Measurements from ENCODE around the gene AFMID.

Gene AFMID

DNA sequence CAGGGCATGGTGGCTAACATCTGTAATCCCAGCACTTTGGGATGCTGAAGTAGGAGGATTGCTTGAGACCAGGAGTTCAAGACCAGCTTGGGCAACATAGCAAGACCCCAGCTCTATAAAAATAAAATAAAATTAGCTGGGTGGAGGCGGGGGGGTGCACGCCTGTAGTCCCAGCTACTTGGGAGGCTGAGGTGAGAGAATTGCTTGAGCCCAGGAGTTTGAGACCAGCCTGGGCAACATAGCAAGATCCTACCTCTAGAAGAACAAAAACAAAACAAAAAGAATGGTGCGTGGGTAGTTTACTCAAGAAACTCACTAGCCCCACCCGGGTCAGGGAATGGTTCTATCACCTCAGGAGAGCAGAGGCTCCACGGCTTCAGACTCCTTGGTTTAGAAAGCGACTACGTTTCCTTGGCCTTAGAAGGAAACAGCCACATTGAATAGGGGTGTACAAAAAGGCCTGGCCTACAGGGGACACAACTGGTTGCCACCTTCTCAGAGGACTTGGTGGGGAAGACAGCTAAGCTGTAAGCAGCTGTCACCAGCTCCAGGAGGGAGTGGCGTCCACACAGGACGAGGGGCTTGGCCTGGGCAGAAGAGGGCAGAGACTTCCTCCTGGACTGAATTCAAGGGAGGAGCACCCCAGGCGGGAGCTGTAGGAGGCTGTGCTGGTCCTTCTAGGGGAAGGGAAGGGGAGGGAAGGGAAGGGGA lies 1.0 kb upstream of the AFMID start:
- Histone ChIP-seq H2BK15ac (ENCODE audit: low read length) (no peak overlapping the region), H3K79me1 (ENCODE audit: low read depth, low read length) (peaks cover 15% of the 10 kb centered on the region), H3K23ac (ENCODE audit: low read depth, low read length, poor library complexity) (no peak overlapping the region), H3K27ac (replicated peaks; ENCODE audit: low read length) (no peak overlapping the region), H2BK5ac (ENCODE audit: low read length) (peak overlapping the region; percentile 95), H4K91ac (ENCODE audit: low read depth, low read length, poor library complexity) (no peak overlapping the region), H3K14ac (ENCODE audit: low read length) (no peak overlapping the region), H3K9me3 (replicated peaks in 1 of 2; ENCODE audit: control insufficient read depth in 2 of 2, insufficient read depth in 1 of 2, low read depth in 1 of 2, low read length in 2 of 2) (no peaks in the 10 kb centered on the region), H3K4me1 (ENCODE audit: control insufficient read depth in 2 of 2, insufficient read depth in 1 of 2, low read depth in 1 of 2, low read length in 2 of 2) (peaks cover 18 to 23% of the 10 kb centered on the region in 2 donors), H3K4ac (ENCODE audit: low read length) (no peak overlapping the region), H3K4me3 (ENCODE audit: low read length in 2 of 2) (peak overlapping the region; percentile 89 to 100), H2AFZ (ENCODE audit: low read length) (no peak overlapping the region), H3K4me2 (ENCODE audit: insufficient read depth, low read length, poor library complexity, severe bottlenecking) (peak overlapping the region; percentile 94), H3K18ac (ENCODE audit: low read length) (no peak overlapping the region), H3K9ac (ENCODE audit: low read depth, low read length, poor library complexity) (peak overlapping the region; percentile 81), H3K36me3 (replicated peaks in 1 of 2; ENCODE audit: control insufficient read depth in 2 of 2, insufficient read depth in 2 of 2, low read length in 2 of 2) (peaks cover 25 to 59% of the 10 kb centered on the region in 2 donors), H2BK12ac (ENCODE audit: low read length) (no peak overlapping the region), H2AK5ac (ENCODE audit: low read depth, low read length) (peak overlapping the region; percentile 27), H2BK120ac (ENCODE audit: low read depth, low read length) (no peak overlapping the region), H4K8ac (ENCODE audit: low read depth, low read length) (no peak overlapping the region), H3K27me3 (ENCODE audit: control insufficient read depth in 3 of 3, insufficient read depth in 3 of 3, low read depth in 1 of 3, low read length in 3 of 3) (no peaks in the 10 kb centered on the region)
- DNase-seq (ENCODE audit: low spot score) = no peak
- WGBS, 2 donors (ENCODE audit: extremely low coverage in 2 of 2, insufficient read length in 2 of 2, insufficient replicate concordance in 1 of 2) = no CpG with 5 or more reads among the region's 10 CpGs

GRCh38 chr17:78196716-78197115 lies 9.6 kb downstream of the AFMID start:
- H2BK12ac ChIP-seq (ENCODE audit: low read length) = no peak overlapping the region
- no peak overlapping the region for H4K91ac ChIP-seq (ENCODE audit: low read depth, low read length, poor library complexity)
- no peak overlapping the region for H3K4me2 ChIP-seq (ENCODE audit: insufficient read depth, low read length, poor library complexity, severe bottlenecking)
- no CpG with 5 or more reads among the region's 5 CpGs for WGBS, 2 donors (ENCODE audit: extremely low coverage in 2 of 2, insufficient read length in 2 of 2, insufficient replicate concordance in 1 of 2)
- no peak overlapping the region for H3K23ac ChIP-seq (ENCODE audit: low read depth, low read length, poor library complexity)
- no peak overlapping the region for H3K9ac ChIP-seq (ENCODE audit: low read depth, low read length, poor library complexity)
- H3K4me1 ChIP-seq (ENCODE audit: control insufficient read depth in 2 of 2, insufficient read depth in 1 of 2, low read depth in 1 of 2, low read length in 2 of 2) = no peaks in the 10 kb centered on the region
- H3K27me3 ChIP-seq (ENCODE audit: control insufficient read depth in 3 of 3, insufficient read depth in 3 of 3, low read depth in 1 of 3, low read length in 3 of 3) = no peaks in the 10 kb centered on the region
- H3K79me1 ChIP-seq (ENCODE audit: low read depth, low read length) = peaks cover 2% of the 10 kb centered on the region
- H2BK5ac ChIP-seq (ENCODE audit: low read length) = no peak overlapping the region
- H2BK120ac ChIP-seq (ENCODE audit: low read depth, low read length) = no peak overlapping the region
- no peak overlapping the region for H2AK5ac ChIP-seq (ENCODE audit: low read depth, low read length)
- peaks cover 6 to 72% of the 10 kb centered on the region in 2 donors for H3K36me3 ChIP-seq (replicated peaks in 1 of 2; ENCODE audit: control insufficient read depth in 2 of 2, insufficient read depth in 2 of 2, low read length in 2 of 2)
- no peak overlapping the region for H3K4me3 ChIP-seq (ENCODE audit: low read length in 2 of 2)
- H3K9me3 ChIP-seq (replicated peaks in 1 of 2; ENCODE audit: control insufficient read depth in 2 of 2, insufficient read depth in 1 of 2, low read depth in 1 of 2, low read length in 2 of 2) = no peaks in the 10 kb centered on the region
- H4K8ac ChIP-seq (ENCODE audit: low read depth, low read length) = no peak overlapping the region
- DNase-seq (ENCODE audit: low spot score) = no peak
- no peak overlapping the region for H3K4ac ChIP-seq (ENCODE audit: low read length)
- no peak overlapping the region for H3K18ac ChIP-seq (ENCODE audit: low read length)
- H3K27ac ChIP-seq (replicated peaks; ENCODE audit: low read length) = no peak overlapping the region
- H2AFZ ChIP-seq (ENCODE audit: low read length) = no peak overlapping the region
- H2BK15ac ChIP-seq (ENCODE audit: low read length) = no peak overlapping the region
- H3K14ac ChIP-seq (ENCODE audit: low read length) = no peak overlapping the region

GRCh38 chr17:78197147-78197832 lies 10.1 kb downstream of the AFMID start:
- Histone ChIP-seq H3K23ac (ENCODE audit: low read depth, low read length, poor library complexity) (no peak overlapping the region), H3K9me3 (replicated peaks in 1 of 2; ENCODE audit: control insufficient read depth in 2 of 2, insufficient read depth in 1 of 2, low read depth in 1 of 2, low read length in 2 of 2) (no peaks in the 10 kb centered on the region), H3K9ac (ENCODE audit: low read depth, low read length, poor library complexity) (no peak overlapping the region), H3K27me3 (ENCODE audit: control insufficient read depth in 3 of 3, insufficient read depth in 3 of 3, low read depth in 1 of 3, low read length in 3 of 3) (no peaks in the 10 kb centered on the region), H3K79me1 (ENCODE audit: low read depth, low read length) (peaks cover 2% of the 10 kb centered on the region), H4K91ac (ENCODE audit: low read depth, low read length, poor library complexity) (no peak overlapping the region), H2AFZ (ENCODE audit: low read length) (no peak overlapping the region), H2BK15ac (ENCODE audit: low read length) (no peak overlapping the region), H3K4me2 (ENCODE audit: insufficient read depth, low read length, poor library complexity, severe bottlenecking) (no peak overlapping the region), H3K4ac (ENCODE audit: low read length) (no peak overlapping the region), H3K14ac (ENCODE audit: low read length) (no peak overlapping the region), H2AK5ac (ENCODE audit: low read depth, low read length) (no peak overlapping the region), H2BK12ac (ENCODE audit: low read length) (no peak overlapping the region), H3K18ac (ENCODE audit: low read length) (no peak overlapping the region), H3K36me3 (replicated peaks in 1 of 2; ENCODE audit: control insufficient read depth in 2 of 2, insufficient read depth in 2 of 2, low read length in 2 of 2) (peaks cover 6 to 68% of the 10 kb centered on the region in 2 donors), H3K27ac (replicated peaks; ENCODE audit: low read length) (no peak overlapping the region), H2BK120ac (ENCODE audit: low read depth, low read length) (no peak overlapping the region), H2BK5ac (ENCODE audit: low read length) (no peak overlapping the region), H3K4me3 (ENCODE audit: low read length in 2 of 2) (no peak overlapping the region), H3K4me1 (ENCODE audit: control insufficient read depth in 2 of 2, insufficient read depth in 1 of 2, low read depth in 1 of 2, low read length in 2 of 2) (no peaks in the 10 kb centered on the region), H4K8ac (ENCODE audit: low read depth, low read length) (no peak overlapping the region)
- WGBS, 2 donors (ENCODE audit: extremely low coverage in 2 of 2, insufficient read length in 2 of 2, insufficient replicate concordance in 1 of 2) = no CpG with 5 or more reads among the region's 9 CpGs
- no peak for DNase-seq (ENCODE audit: low spot score)

DNA sequence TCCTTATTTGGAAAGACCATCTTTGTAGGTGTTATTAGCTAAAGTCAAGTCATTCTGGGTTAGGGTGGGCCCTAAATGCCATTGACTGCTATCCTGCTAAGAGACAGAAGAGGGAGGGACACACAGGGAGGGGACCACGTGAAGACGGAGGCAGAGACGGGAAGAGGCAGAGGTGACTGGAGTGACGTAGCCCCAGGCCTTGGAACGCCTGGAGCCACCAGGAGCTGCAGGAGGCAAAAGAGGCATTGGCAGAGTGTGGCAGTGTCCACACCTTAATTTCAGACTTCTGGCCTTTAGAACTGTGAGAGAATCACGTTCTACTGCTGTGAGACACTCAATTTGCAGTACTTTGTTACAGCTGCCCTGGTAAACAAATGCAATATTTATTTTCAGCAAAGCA lies 13.3 kb downstream of the AFMID start:
- H2BK5ac ChIP-seq (ENCODE audit: low read length) = no peak overlapping the region
- peaks cover 18 to 72% of the 10 kb centered on the region in 2 donors for H3K36me3 ChIP-seq (replicated peaks in 1 of 2; ENCODE audit: control insufficient read depth in 2 of 2, insufficient read depth in 2 of 2, low read length in 2 of 2)
- H3K27me3 ChIP-seq (ENCODE audit: control insufficient read depth in 3 of 3, insufficient read depth in 3 of 3, low read depth in 1 of 3, low read length in 3 of 3) = no peaks in the 10 kb centered on the region
- H3K14ac ChIP-seq (ENCODE audit: low read length) = no peak overlapping the region
- H4K91ac ChIP-seq (ENCODE audit: low read depth, low read length, poor library complexity) = no peak overlapping the region
- H3K79me1 ChIP-seq (ENCODE audit: low read depth, low read length) = peaks cover 2% of the 10 kb centered on the region
- WGBS, 2 donors (ENCODE audit: extremely low coverage in 2 of 2, insufficient read length in 2 of 2, insufficient replicate concordance in 1 of 2) = no CpG with 5 or more reads among the region's 6 CpGs
- no peak overlapping the region for H3K18ac ChIP-seq (ENCODE audit: low read length)
- H3K4me1 ChIP-seq (ENCODE audit: control insufficient read depth in 2 of 2, insufficient read depth in 1 of 2, low read depth in 1 of 2, low read length in 2 of 2) = no peaks in the 10 kb centered on the region
- H3K4me3 ChIP-seq (ENCODE audit: low read length in 2 of 2) = no peak overlapping the region
- H2BK15ac ChIP-seq (ENCODE audit: low read length) = no peak overlapping the region
- H2BK120ac ChIP-seq (ENCODE audit: low read depth, low read length) = no peak overlapping the region
- H3K23ac ChIP-seq (ENCODE audit: low read depth, low read length, poor library complexity) = no peak overlapping the region
- H2AFZ ChIP-seq (ENCODE audit: low read length) = no peak overlapping the region
- no peak overlapping the region for H3K4ac ChIP-seq (ENCODE audit: low read length)
- H3K27ac ChIP-seq (replicated peaks; ENCODE audit: low read length) = no peak overlapping the region
- no peak overlapping the region for H3K4me2 ChIP-seq (ENCODE audit: insufficient read depth, low read length, poor library complexity, severe bottlenecking)
- no peak for DNase-seq (ENCODE audit: low spot score)
- H3K9me3 ChIP-seq (replicated peaks in 1 of 2; ENCODE audit: control insufficient read depth in 2 of 2, insufficient read depth in 1 of 2, low read depth in 1 of 2, low read length in 2 of 2) = no peaks in the 10 kb centered on the region
- H2AK5ac ChIP-seq (ENCODE audit: low read depth, low read length) = no peak overlapping the region
- no peak overlapping the region for H3K9ac ChIP-seq (ENCODE audit: low read depth, low read length, poor library complexity)
- no peak overlapping the region for H4K8ac ChIP-seq (ENCODE audit: low read depth, low read length)
- H2BK12ac ChIP-seq (ENCODE audit: low read length) = no peak overlapping the region

All from neuronal stem cell (in vitro differentiated cells).